GM19023 (cell line): ENCODE data around the gene PCNT.
"Not testable (repeated sequence)": the region's sequence is repeated elsewhere in the genome, so short reads cannot be mapped to it uniquely, and the experiment has no call there.

ENCODE experiments used
- ATAC-seq: cut with Tn5 transposase; IDR thresholded peaks from one replicate; pipeline ENCODE4 v1.9.1; 2021; ENCODE audit warnings: mild to moderate bottlenecking, moderate library complexity; ENCODE audit not compliant: unreplicated experiment

The PCNT gene

DNA sequence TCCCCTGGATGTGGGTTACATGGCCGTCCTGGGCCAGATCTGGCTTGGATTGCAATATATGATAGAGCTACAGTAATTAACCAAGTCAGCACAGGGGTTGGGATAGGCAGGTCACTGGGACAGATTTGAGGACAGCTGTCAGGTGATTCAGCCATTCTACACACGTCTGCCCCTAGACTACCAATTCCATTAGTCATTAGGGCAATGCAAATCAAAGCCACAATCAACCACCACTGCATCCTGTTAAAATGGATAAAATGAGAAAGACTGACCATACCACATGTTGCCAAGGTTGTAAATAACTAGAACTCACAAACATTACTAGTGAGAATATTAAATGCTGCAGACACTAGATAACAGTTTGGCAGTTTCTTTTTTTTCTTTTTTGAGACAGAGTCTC, 16.3 kb upstream of the PCNT start:
- no peak for ATAC-seq

DNA sequence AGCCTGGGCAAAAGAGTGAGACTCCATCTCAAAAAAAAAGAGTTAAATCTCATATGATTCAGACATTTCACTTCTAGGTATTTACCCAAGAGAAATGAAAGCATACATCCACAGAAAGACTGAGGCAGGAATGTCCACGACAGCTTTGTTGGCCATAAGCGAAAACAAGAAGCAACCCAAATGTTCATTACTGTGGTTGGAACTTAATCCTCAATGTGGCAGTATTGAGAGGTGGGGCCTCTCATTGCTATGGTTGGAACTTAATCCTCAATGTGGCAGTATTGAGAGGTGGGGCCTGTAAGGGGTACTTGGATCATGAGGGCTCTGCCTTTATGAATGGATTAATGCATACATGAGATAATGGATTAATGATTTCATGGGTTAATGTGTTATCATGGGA, 15.5 kb upstream of the PCNT start:
- no peak for ATAC-seq

DNA sequence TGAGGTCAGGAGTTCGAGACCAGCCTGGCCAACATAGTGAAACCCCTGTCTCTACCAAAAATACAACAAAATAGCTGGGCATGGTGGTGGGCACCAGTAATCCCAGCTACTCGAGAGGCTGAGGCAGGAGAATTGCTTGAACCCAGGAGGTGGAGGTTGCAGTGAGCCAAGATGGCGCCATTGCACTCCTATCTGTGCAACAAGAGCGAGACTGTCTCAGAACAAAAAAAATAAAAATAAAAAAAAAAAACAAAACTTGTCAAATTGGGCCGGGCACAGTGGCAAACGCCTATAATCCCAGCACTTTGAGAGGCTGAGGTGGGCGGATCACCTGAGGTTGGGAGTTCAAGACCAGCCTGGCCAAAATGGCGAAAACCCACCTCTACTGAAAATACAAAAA, 13.7 kb upstream of the PCNT start:
- not testable (repeated sequence) for ATAC-seq

DNA sequence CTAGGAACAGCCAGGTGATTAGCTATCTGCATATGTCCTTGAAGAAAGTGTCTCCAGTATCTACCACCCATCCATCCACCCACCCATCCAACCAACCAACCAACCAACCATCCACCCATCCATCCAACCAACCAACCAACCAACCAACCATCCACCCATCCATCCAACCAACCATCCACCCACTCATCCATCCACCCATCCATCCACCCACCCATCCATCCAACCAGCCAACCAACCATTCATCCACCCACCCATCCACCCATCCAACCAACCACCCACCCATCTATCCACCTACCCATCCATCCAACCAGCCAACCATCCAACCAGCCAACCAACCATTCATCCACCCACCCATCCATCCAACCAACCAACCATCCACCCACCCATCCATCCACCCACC, 12.4 kb upstream of the PCNT start:
- ATAC-seq, result no peak

DNA sequence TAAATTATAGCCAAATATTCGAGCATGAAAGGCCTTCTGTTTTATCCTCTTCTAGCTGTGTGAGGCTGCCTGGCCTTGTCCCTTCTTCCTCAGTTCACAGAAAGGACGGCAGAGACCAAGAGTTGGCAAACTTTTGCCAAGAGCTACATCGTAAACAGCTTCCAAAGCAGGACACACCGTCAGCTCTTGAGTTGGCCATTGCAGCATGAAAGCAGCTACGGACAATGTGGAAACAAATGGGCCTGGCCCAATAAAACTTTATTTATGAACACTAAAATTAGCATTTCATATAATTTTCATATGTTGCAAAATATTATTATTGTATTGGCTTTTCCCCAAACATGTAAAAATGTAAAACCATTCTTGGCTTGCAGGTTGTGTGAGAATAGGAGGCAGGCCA, 11.0 kb upstream of the PCNT start:
- ATAC-seq, result no peak

DNA sequence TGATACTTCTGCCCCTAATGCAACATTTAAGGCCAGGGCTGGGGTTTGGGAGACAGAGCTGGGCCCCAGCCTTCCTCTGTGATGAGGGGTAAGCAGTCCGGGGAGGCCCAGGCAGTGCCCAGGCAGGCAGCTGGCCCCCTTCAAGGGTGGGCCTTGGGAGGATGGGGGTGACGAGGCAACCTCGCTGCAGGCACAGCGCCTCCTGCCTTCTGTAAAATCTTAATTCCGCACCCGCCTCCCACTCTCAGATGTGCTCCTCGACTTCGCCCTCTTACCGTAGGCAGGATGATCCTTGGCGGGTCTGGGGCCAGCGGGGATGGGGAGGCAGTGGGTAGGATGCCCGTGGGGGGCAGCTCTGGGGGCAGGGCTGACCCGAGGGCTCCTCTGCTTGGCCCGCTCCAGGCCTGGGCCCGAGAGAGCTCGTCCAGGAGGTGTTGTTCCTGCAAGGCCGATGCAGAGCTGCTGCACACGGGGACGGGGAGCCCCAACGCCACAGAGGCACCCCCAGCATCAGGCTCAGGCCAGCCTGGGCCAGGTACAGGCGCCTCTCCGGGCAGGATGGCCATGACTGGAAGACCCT, 9.4 kb upstream of the PCNT start:
- no peak for ATAC-seq

DNA sequence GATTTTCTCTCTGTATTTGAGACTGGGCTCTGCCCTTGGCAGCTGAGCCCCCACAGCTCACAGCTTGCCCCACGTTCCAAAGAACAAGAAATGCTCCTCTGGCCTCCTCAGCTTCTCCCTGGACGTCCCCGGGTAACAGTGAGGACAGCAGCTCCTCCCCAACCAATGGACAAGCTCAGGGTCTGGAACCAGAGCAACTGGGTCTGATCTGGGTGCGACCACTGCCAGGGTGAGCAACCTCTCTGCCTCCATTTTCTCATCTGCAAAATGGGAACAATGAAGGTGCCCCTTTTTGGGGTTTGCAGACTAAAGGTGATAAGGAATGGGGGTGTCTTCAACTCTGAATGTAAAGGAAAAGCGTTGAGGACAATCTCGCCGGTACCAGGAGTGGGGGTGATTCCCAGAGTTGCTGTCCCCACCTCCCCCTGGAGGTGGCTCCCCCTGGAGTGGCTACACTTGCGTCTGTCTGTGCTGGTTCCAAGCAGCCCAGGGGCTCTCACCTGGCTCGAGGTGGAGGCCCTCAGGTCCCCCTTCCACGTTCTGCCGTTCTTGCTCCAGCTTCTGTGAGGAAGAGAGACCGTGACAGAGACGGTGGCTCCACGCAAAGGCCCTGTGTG, 7.1 kb upstream of the PCNT start:
- no peak for ATAC-seq

DNA sequence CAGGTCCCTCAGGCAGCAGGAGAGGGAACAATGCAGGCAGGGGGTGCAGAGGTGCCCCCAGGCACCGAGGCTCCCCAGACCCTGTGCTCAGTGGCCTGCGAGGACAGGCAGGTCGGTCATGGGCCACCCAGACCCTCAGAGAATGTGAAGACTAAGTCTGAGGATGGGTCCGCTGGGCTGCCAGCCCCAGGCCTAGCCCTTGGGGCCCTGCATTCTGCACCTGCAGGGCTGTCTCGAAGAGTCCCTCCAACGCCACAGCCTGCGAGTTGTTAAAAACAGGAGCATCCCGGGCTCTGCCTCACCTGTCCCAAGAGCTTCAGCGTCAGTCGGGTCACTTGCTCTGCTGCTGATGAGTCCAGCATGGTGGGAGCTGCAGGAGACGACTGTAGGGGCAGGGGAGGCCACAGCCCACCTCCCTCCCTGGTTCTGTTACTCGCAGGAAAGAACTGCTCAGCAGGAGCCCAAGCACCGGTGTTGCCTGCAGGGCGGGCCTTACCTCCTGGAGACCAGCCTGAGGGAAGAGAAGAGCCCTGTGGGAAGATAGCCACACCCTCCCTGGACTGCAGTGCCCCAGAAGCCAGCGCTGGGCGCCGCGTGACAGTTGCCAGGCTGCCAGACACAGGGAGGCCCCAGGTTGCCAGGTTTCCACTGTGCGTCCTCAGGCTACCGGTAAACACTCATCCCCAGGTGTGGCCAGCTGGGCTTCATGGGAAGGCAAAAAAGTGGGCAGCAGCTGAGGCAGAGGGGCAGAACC, 6.1 kb upstream of the PCNT start:
- no peak for ATAC-seq

DNA sequence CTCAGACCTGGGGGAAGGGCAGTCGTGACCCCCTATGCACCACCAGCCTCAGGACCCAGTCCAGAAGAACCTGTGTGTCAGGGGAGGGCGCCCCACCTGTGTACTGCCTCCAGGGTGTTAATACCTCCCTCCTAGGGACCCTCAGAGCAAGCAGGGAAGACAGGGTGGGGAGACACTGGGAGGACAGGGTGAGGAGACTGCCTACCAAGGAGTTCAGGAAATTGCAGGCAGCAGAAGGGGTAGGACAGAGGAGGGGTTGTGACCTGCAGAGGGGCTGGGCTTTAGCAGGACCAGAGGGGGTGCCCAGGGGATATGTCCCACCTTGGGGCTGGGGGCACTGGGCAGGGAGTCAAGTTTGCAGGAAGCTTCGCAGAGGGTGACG, 5.5 kb upstream of the PCNT start:
- no peak for ATAC-seq

DNA sequence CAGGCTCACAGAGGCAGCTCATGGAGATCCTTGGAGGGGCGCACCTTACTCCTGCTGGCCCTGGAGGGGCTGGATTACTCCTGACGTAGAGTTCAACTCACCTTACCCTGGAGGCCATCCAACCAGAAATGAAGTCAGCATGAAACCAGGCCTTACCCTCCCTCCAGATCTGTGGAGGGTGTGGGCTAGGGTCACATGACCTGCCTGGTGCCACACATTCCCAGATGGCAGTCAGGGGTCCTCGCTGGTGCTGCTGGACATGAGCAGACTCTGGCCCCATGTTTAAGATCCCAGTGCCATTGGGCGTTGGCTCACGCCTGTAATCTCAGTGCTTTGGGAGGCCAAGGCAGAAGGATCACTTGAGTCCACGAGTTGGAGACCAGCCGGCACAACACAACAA, 4.8 kb upstream of the PCNT start:
- ATAC-seq, result no peak

DNA sequence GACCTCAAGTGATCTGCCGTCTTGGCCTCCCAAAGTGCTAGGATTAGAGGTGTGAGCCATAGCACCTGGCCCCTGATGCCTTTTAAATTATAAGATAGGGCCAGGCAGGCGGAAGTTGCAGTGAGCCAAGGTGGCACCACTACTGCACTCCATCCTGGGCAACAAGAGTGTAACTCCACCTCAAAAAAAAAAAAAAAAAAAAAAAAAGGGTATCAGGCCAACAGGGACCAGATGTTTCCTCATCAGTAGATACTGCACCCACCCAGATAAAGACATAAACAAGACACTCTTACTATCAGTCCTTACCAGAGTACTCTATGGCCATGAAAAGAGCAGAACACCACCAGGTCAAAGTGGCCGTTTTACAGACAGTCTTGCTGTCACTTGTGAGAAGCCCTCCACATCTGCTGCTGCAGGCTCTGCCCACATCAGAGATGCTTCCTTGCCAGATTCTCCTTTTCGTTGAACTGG, 3.6 kb upstream of the PCNT start:
- ATAC-seq, result no peak

DNA sequence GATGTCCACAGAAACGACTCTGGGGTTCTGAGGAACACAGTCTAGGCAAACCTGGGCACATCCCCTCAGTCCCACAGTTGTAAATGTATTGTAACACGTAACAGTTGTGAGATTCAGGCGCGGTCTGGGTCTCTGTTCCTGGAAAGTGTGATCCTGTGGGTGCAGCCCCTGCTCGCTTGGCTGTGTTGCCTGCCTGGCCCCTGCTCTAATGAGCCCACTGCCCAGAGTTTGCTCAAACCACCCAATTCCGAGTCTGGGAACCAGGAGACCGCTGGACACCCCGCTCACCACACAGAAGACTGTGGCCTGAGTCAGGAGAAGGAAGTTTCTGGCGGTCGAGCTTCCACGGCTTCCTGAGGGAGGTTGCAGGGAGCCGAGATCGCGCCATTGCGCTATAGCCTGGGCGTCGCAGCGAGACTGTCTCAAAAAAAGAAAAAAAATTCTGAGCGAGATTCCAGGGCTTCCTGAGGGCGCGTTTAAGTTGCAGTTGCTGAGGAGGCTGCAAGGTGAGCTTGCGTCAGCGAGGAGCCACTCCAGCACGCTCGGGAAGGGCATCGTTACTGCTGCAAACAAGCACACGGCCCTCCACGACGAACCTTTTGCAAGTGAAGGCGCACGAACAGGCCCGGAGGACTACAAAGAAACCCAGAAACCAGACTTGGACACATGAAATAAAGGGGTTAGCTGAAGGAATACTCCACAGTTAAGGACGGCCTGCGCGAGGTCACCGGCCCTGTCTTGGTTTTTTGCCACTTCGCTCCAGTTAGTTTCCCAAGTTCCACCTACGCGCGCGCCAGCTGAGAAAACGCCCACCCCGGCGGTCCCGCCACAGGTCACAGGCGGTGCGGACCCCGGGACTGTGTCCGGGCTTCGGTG, 1.4 kb upstream of the PCNT start:
- no peak for ATAC-seq

DNA sequence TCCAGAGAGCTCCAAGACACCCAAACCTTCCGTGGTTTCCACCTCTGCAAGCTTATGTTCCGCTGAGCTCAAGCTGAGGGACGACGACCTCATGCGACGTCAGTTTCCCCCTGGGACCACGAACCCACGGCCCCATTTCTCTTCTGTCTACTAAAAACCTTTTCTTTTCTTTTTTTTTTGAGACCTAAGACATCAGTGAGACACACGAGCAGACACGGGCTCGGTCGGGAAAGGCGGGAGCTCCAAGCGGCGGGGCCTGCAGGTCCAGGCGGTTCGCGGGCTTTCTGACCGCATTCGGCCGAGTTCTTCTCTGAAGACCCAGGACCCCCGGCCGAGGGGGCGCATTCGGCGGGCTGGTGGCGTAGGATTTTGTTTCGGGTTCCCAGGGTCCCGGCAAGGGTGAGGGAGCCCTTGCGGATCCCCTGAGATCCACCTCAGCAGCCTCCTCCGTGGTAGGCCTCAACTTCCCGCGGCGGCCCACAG, 688 bp upstream of the PCNT start:
- ATAC-seq, result peak; percentile 2

DNA sequence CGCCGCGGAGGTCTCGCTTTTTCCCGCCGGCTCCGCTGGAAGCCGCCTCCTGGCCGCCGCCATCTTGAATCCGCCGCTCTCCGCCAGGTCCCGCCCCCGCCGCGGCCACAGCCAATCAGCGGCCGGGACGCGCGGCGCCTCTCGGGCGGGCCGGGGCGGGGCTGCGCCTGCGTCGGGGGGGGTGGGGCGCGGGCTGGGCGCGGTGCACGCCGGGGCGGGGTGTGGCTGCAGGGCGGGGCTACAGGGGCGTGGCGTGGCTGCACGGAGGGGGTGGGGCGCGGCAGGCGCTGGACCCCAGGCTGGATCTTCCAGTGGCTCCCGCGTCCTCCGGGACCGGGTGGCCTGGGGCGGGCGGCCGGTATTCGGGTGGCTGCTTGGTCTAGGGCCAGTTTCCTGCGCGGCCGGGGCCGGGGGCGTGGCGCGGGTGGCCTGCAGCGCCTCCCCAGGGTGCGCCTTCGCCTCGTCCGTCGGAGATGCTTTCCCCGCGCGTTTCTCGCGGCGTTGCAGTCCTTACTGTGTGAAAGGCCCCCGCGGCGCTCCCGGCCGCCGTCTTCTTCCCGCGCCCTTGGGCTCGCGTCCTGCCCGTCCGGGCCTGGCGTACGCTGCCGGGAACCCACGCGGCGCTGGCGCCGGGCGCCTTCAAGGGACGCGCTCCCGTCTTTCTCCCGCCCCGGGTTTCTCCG, 575 bp downstream of the PCNT start:
- peak; percentile 68 for ATAC-seq

DNA sequence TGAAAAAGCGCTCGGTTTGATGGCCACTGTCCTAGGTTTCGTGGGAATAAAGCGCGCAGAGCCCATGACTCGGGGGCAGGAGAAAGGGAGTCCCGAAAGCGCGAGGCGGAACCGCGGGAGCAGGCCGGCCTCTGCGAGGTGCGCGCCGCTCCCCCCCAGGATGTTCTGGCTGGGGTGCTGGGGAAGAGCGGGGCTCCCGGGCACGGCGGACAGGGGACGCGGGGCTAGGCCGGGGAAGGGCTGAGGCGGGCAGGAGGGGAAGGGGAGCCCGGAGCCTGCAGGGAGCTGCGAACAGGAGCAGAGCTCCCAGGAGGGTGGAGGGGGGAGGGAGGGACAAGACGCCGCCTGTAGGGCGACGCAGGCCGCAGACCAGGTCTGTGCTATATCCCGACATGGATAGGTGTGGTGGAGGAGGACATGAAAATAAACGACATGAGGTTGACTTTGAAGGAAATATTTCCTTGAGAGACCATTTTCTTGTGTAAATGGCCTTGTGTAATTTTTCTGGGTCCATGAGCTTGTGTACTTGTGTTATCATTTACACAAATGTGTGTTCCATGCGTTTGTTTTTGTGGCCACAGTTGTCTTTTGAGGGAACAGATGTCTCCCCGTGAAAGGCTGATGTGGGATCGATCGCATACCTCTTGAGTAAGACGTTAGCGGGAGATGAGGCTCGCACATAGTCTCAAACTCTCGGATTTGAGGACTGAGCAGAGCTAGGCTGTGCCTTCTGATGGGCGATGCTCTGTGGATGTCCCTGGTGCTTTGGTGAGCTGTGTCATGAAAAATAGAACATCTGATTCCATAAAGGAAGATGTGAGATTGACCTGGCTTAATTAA, 1.3 kb downstream of the PCNT start:
- ATAC-seq, result no peak

DNA sequence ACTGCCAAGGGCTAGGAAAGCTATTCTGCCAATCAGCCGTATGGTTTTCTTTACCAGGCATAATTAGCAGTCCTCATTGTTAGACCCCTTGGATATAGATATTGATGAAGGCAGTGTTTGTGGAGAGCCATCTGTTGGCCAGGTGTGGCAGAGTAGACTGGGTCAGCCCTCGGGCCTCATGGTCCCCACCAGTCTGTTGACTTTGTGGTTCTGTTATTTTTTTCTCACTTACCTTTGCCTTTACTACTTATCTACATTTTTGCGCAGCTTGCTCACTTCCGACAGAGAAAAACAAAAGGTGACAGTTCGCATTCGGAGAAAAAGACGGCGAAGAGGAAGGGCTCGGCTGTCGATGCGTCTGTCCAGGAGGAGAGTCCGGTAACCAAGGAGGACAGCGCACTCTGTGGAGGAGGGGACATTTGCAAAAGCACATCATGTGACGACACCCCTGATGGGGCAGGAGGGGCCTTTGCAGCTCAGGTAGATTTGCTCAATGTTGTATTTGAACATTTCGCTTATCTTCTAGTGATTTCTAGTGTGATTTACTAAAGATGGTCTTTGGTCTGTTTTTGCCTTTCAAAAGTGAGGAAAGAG, 2.3 kb downstream of the PCNT start:
- no peak for ATAC-seq

DNA sequence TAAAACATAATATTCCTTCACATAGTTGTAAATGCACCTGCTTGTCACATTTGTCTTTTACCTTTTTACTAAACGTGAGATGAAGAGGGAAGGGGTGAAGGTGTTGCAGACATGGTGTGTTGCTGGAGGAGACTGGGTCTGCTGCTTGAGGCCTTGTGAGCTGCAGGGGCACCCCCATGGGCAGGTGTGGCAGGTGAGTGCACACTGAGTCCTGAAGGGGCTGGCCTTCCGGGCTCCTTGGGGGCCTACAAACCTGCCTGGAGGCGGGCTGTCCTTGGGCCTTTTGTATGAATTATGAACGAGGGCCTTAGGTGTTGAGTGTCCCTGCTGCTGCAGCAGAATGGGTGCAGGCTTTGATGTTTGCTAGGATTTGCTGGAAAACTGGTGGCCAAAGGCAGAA, 3.8 kb downstream of the PCNT start:
- ATAC-seq, result no peak

DNA sequence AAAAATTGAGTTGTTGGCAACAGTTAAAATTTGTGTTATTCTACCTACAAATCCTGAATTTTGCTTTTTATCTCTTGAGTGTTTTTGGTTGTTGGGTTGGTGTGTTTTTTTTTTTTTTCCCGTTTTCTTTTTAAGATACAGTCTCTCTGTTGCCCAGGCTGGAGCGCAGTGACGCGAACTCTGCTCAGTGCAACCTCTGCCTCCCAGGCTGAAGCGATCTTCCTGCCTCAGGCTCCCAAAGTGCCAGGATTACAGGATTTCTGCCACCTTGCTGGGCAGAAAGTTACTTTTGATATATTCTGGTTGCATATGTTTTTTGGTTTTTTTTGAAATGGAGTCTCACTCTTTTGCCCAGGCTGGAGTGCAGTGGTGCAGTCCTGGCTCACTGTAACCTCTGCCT, 4.2 kb downstream of the PCNT start:
- ATAC-seq, result no peak

DNA sequence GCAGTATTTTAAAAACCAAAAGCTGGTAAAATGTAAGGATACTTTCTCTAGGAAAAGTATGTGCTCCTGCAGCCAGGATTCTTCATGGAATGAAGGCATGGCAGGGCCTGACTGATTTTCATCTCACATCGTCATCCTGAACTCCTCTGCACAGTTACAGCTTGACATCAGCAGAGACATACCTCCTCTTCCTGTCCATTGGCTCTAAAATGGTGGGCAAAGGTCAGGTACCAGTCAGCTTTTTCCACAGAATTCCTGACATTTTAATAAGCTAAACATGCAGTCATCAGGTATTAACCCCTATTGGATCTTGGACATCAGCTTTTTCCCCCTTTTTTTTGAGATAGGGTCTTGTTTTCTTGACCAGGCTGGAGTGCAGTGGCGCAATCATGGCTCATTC, 5.8 kb downstream of the PCNT start:
- no peak for ATAC-seq
